Mucosa of descending colon (tissue), 3 donors: ENCODE results near the gene GCNT1. TPM values are rescaled to one million over a fixed set of nuclear protein-coding genes. Genes with fewer than 3 reads are reported as not detected.

Experiments used
- ATAC-seq: fragments of 200-7000 bp; cut with Tn5 transposase; one replicate; pipeline ENCODE4 v1.9.1; 2020; ENCODE audit warnings: mild to moderate bottlenecking, moderate library complexity
- DNase-seq, 3 donors: peaks; one replicate each; pipeline ENCODE4 v3.0.0-alpha.2; 2020
- H3K36me3 ChIP-seq: fragments of 200-600 bp; one replicate; pipeline ENCODE4 v1.8.0; 2021; ENCODE audit warnings: low read depth, mild to moderate bottlenecking
- H3K4me1 ChIP-seq: fragments of 200-600 bp; one replicate; pipeline ENCODE4 v1.8.0; 2021; ENCODE audit warnings: low read depth, mild to moderate bottlenecking
- H3K4me3 ChIP-seq: fragments of 200-600 bp; one replicate; pipeline ENCODE4 v1.8.0; 2021; ENCODE audit warnings: mild to moderate bottlenecking
- H3K9me3 ChIP-seq: fragments of 200-600 bp; one replicate; pipeline ENCODE4 v1.8.0; 2021; ENCODE audit warnings: mild to moderate bottlenecking
- intact Hi-C, 2 donors: fragments of 100-400 bp; cut with DNase I in 1 of 2; cut with micrococcal nuclease in 1 of 2; formaldehyde crosslinking; loops; one replicate each; pipeline versions ENCODE4 v1.11.0 to v1.11.1; 2022; cut with DNase I, micrococcal nuclease
- total RNA-seq, 3 donors: library from RNA; stranded (reverse); fragmentation: NEBNext Ultra II Directional in 2 of 3; extraction: Animal tissue kit (Norgen Biotek cat#: 25700) in 2 of 3; gene quantifications; one replicate each; pipeline versions ENCODE4 v1.2.1 to v1.2.4, GENCODE V29; 2021 to 2023
- TF ChIP-seq, protein P1 (sequence below): fragments of 200-600 bp; IDR thresholded peaks from one replicate; pipeline ENCODE4 v1.8.0; 2022; ENCODE audit warnings: antibody characterized with exemption, mild to moderate bottlenecking
- donor health status: DM: no; HTN: no; CAD: no; lungs with moderate emphysema.
- donor health status: DM: no; HTN: no; CAD: no.
- donor health status: DM: no; HTN: yes; CAD: no.

The GCNT1 gene
- total RNA-seq, 3 donors from 2014 or later = 16.4 to 38.1 (median 28.1) TPM

DNA sequence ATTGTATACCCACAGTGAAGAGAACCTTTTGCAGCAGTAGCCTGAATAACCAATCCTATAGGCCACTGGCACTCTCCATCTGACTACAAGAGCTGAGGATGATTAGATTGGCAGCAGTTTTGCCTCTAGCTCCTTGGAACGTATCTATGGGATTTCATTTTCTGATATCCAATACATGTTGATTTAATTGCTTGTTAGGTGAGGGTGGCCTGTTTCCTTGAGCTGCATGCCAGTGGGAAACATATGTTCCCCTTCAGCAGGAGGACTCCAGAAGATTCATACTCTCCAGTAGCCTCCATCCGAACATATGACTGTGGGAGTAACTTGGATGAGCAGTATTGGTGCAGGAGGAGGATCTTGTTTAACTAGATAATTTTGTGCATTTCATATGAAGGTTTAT is 51.5 kb downstream of the GCNT1 start:
- Histone ChIP-seq H3K36me3 (no peaks in the 10 kb centered on the region), H3K9me3 (no peaks in the 10 kb centered on the region), H3K4me3 (no peak overlapping the region), H3K4me1 (no peaks in the 10 kb centered on the region)
- TF ChIP-seq, protein P1, sequence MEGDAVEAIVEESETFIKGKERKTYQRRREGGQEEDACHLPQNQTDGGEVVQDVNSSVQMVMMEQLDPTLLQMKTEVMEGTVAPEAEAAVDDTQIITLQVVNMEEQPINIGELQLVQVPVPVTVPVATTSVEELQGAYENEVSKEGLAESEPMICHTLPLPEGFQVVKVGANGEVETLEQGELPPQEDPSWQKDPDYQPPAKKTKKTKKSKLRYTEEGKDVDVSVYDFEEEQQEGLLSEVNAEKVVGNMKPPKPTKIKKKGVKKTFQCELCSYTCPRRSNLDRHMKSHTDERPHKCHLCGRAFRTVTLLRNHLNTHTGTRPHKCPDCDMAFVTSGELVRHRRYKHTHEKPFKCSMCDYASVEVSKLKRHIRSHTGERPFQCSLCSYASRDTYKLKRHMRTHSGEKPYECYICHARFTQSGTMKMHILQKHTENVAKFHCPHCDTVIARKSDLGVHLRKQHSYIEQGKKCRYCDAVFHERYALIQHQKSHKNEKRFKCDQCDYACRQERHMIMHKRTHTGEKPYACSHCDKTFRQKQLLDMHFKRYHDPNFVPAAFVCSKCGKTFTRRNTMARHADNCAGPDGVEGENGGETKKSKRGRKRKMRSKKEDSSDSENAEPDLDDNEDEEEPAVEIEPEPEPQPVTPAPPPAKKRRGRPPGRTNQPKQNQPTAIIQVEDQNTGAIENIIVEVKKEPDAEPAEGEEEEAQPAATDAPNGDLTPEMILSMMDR = no peak
- DNase-seq (no peak), ATAC-seq (no peak)
- intact Hi-C loops = no loop called here

DNA sequence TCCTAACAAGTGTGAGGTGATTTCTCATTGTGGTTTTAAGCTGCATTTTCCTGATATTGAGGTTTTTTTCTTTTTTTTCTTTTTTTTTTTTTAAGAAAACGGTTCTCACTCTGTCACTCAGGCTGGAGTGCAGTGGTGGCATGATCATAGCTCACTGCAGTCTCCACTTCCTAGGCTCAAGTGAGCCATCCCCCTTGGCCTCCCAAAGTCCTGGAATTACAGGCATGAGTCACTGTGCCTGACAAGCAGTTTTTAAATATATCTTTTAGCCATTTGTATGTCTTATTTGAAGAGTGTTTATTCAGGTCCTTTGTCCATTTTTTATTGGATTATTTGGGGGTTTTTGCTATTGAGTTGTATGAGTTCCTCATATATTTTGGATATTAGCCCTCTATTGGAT is 53.8 kb downstream of the GCNT1 start:
- Histone ChIP-seq H3K4me3 (no peak overlapping the region), H3K9me3 (no peaks in the 10 kb centered on the region), H3K4me1 (no peaks in the 10 kb centered on the region), H3K36me3 (no peaks in the 10 kb centered on the region)
- TF ChIP-seq, protein P1 = no peak
- ATAC-seq (no peak), DNase-seq (no peak)
- intact Hi-C loops = no loop called here

DNA sequence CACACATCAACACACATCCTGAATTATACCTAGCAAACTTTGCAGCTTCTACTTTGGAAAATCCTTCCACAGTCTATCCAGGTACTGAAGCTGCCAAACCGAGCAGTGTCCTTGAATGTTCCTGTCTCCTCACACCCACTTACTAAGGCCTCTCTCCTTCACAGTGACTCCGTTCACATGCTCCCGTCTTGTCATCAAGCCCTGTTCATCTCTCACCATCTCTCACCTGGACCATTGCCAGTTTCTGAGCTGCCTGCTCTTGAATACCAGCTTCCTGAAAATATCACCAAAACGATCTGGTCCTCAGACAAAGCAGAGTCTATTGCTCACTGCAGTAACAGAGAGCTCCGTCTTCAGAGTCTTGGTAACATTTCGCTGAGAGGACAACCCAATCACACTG is 57.4 kb downstream of the GCNT1 start:
- Histone ChIP-seq H3K36me3 (no peaks in the 10 kb centered on the region), H3K9me3 (no peaks in the 10 kb centered on the region), H3K4me1 (no peaks in the 10 kb centered on the region), H3K4me3 (no peak overlapping the region)
- intact Hi-C loops = no loop called here
- ATAC-seq (no peak), DNase-seq (peak in 1 of 3 donors; percentile 17)
- TF ChIP-seq, protein P1 = no peak

DNA sequence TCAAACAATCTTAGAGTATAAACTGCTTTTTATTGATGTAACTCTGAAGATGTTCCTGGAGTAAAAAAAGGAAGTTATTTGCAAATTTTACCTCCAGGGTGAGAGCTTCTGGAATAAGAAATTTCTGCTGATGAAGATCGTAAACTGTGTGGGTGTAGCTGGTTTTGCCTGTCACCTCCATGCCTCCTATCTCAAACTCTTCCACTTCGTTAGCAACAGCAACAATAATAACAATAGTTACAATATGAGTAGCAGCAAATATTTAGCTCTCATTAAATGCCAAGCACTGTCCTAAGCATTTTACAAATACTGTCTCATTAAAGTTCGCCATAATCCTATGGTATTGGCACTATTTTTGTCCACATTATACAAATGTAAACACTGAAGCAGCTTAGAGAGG is 57.9 kb downstream of the GCNT1 start:
- H3K36me3 ChIP-seq = no peaks in the 10 kb centered on the region
- TF ChIP-seq, protein P1 = no peak
- intact Hi-C loops = no loop called here
- DNase-seq (no peak), ATAC-seq (no peak)
- H3K4me1 ChIP-seq = no peaks in the 10 kb centered on the region
- H3K9me3 ChIP-seq = no peaks in the 10 kb centered on the region
- no peak overlapping the region for H3K4me3 ChIP-seq

DNA sequence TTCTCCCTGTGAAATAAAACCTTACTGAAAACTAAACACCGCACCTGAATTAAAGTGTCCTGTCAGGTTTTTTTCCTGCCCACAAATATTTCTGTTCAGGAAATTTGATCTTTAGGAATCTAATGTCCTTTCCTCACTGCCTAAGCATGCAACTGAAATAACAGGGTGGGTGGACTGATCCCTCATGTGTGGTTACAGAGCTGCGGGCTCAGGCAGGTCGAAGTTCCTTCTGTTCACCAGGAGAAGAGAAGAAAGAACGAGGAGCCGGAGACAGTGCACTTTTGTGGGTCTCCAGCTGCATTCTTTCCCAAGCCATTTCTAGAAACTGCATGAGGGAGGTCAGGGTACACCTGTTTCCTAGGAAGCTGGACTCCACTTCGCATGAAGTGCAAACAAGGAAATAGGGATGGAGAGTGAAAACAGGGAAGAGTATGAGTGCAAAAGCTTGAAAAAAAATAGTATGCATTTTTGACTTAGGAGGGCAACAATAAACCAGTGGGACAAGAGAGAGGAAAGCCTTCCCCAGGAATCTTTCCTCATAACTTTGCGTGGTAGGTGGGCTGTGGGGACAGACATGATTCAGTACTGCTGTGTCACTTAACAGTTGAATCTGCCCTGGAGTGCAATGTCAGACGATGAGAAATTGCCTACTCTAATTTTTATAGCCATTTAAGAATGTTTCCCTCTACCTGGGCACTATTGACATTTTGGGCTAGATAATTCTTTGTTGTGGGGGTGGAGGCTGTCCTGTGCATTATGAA is 60.3 kb downstream of the GCNT1 start:
- no peak for DNase-seq
- Histone ChIP-seq H3K4me3 (no peak overlapping the region), H3K36me3 (no peaks in the 10 kb centered on the region), H3K4me1 (no peaks in the 10 kb centered on the region), H3K9me3 (no peaks in the 10 kb centered on the region)
- TF ChIP-seq, protein P1 = no peak
- ATAC-seq = no peak
- intact Hi-C loops = no loop called here
